ENCODE results near the gene PIEZO2.

DNA sequence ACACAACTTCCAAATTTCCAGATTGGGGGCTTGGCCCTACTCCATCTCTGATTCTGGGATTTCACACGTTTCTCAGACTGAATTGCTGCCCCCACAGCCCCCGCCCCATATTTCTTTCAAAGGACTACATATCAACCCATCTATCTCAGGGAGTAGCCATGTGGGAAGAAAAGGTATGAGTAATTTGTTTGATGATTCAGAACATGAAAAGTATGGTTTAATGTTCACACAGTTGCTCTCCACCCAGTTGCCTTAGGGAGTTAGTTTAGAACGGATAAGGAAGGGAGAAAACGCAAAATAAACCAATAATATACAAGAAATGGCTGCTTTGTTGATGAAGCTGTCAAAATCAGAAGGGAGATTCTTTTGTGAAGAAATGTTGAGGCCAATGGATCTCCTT lies 145.1 kb downstream of the PIEZO2 start:
- TF ChIP-seq CTCF (IDR thresholded peaks at IDR 0.05; ENCODE audit: low read length) (no peak), EZH2 (IDR thresholded peaks at IDR 0.05; ENCODE audit: borderline replicate concordance, low read length) (no peak)

All from OCI-LY1 (cell line).